AG10803 (cell line): ENCODE results near the gene SOX5.
"Not testable (repeated sequence)": the region's sequence is repeated elsewhere in the genome, so short reads cannot be mapped to it uniquely, and the experiment has no call there.

Experiments
- DNase-seq: peaks from one replicate; pipeline ENCODE4 v3.0.0; 2010; ENCODE audit warnings: low read depth
- H3K4me3 ChIP-seq: 2 replicates; pipeline ENCODE4 v1.5.1; 2011; ENCODE audit warnings: mild to moderate bottlenecking, low read length, control low read depth
- TF ChIP-seq, protein P1 (sequence below): conservative IDR thresholded peaks from 2 replicates; pipeline ENCODE4 v1.5.1; 2011; ENCODE audit warnings: mild to moderate bottlenecking, low read length, control low read depth, inconsistent platforms

SOX5 gene

DNA sequence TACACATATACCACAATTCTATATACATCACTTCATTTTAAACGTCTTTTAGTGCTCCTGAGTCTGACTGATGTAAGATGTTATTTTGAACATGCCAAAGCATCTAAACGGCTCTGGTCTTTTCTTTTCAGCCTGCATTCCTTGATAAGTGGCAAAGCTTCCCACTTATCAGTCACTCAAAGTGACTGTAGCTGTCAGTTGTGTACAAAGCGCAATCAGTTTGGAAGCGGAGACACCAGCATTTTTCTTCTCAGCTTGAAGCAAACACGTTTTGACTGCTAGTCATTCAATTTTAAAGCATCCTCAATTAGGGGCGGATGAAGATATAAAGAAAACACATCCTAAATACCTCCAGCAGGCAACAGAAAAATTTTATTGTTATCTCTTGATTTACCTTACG lies 226.8 kb downstream of the SOX5 start:
- DNase-seq, result no peak
- no peak overlapping the region for H3K4me3 ChIP-seq
- TF ChIP-seq, protein P1, sequence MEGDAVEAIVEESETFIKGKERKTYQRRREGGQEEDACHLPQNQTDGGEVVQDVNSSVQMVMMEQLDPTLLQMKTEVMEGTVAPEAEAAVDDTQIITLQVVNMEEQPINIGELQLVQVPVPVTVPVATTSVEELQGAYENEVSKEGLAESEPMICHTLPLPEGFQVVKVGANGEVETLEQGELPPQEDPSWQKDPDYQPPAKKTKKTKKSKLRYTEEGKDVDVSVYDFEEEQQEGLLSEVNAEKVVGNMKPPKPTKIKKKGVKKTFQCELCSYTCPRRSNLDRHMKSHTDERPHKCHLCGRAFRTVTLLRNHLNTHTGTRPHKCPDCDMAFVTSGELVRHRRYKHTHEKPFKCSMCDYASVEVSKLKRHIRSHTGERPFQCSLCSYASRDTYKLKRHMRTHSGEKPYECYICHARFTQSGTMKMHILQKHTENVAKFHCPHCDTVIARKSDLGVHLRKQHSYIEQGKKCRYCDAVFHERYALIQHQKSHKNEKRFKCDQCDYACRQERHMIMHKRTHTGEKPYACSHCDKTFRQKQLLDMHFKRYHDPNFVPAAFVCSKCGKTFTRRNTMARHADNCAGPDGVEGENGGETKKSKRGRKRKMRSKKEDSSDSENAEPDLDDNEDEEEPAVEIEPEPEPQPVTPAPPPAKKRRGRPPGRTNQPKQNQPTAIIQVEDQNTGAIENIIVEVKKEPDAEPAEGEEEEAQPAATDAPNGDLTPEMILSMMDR, result no peak

- H3K4me3 ChIP-seq, result no peak overlapping the region
- DNase-seq, result no peak
- TF ChIP-seq, protein P1, result no peak
Observed at GRCh38 chr12:23721268-23721667, 228.2 kb downstream of the SOX5 start.

GRCh38 chr12:23719493-23719892 lies 230.0 kb downstream of the SOX5 start:
- no peak for DNase-seq
- H3K4me3 ChIP-seq, result no peak overlapping the region
- TF ChIP-seq, protein P1, result no peak

DNA sequence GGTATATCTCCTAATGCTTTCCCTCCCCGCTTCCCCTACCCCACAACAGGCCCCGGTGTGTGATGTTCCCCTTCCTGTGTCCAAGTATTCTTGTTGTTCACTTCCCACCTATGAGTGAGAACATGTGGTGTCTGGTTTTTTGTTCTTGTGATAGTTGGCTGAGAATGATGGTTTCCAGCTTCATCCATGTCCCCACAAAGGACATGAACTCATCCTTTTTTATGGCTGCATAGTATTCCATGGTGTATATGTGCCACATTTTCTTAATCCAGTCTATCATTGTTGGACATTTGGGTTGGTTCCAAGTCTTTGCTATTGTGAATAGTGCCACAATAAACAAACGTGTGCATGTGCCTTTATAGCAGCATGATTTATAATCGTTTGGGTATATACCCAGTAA lies 239.1 kb downstream of the SOX5 start:
- H3K4me3 ChIP-seq, result not testable (repeated sequence)

DNA sequence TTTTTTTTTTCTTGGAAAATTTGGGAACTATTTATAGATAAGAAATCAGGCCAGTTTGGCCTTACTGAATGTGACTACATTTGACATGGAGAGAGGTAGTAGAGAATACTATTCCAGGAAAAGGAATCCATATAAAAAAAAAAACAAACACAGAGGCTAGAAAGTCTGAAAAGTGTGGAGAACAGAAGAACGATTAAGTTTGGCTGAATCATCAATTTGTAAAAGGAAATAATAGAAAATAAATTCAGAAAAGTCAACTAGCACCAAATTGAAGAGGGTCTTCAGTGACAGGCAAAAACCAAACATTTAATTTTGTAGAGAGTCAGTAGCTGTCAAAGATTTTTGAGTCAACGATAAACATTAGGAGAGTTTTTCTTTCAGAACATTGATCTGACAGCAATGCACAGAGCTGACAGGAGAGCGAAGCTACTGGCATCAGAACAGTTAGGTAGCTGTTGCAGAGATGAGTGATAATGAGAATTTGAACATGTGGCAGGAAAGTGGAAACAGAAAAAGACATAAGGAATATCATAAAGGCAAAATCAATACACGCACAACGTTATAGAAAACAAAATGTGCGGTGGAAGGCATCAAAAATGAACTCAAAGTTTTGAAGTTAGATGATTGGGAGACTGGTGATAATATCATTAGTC lies 241.2 kb downstream of the SOX5 start:
- TF ChIP-seq, protein P1, result no peak
- H3K4me3 ChIP-seq, result no peak overlapping the region
- no peak for DNase-seq

More for the DNA sequence above, 239.1 kb downstream of the SOX5 start:
- not testable (repeated sequence) for DNase-seq

GRCh38 chr12:23707270-23707669 lies 242.2 kb downstream of the SOX5 start:
- no peak overlapping the region for H3K4me3 ChIP-seq
- no peak for DNase-seq
- TF ChIP-seq, protein P1, result no peak

DNA sequence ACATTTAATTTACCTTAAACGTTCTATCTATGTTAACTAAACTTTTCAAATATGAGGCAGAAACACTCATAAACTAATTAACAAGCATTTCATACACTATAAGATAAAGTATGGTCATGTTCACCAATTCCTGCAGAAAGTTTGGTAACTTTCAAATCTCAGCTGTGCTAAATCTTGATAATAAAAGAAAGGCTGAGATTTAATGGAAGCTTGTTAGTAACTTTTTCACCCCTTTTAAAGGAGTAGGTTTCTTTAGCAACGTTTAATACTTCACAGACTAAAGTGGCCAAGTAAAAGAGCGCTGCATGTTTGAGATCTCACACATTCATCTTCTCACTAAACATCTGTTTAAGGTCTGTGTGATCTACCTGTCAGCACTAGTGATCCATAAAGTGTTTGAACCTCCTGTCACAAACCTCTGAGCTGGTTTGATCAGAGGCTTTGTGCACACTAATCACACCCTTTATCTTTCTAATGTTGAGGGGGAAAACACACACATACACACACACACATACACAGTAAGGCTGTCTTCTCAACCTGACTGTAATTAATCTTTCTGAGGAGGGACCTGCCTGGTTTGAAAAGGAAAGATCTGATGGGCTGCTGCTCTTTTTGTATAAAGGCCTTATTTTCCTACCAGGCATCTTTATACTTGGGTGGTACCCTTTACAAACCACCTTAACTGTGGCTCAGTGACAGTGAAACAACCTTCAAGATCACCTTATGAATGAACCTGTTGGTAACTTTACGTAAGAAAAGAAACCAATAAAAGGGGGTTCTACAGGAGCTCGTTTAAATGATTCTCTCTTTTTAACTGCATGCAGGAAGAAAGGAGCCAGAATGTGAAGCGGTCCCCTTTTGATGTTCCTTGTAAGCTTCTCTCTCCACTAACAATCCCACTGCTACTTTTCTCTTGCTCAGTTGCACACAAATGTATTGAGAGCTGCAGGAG lies 244.2 kb downstream of the SOX5 start:
- TF ChIP-seq, protein P1, result no peak
- no peak for DNase-seq
- H3K4me3 ChIP-seq, result no peak overlapping the region
